Hepatic stellate cell (primary cell): ENCODE data around the gene SH2D6.
"Not testable (repeated sequence)": the region's sequence is repeated elsewhere in the genome, so short reads cannot be mapped to it uniquely, and the experiment has no call there.

Experiments
- DNase-seq: peaks from one replicate; pipeline ENCODE4 v3.0.0; 2011; ENCODE audit warnings: low spot score

Gene SH2D6

GRCh38 chr2:85470850-85471800, 52.6 kb downstream of the SH2D6 start:
- DNase-seq = peak; percentile 28

GRCh38 chr2:85472261-85472660, 53.7 kb downstream of the SH2D6 start:
- no peak for DNase-seq

- DNase-seq = no peak
These were observed 57.4 kb downstream of the SH2D6 start for GRCh38 chr2:85475799-85476490.

DNA sequence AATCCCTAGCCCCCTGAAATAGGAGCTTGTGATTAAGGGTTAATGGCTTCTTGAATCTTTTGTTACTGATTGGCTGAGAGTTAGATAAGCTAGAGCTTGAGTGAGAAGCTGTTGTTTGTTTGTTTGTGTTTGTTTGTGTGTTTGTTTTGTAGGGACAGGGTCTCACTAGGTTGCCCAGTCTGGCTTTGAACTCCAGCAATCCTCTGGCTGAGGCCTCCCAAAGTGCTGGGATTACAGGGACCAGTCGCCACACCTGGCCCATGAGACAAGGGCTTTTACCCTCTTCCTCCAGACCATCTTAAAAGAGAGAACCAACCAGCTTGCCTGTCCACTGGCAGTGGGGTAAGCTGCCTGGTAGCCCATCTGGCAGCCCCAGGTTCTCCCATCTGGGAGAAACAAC, 58.1 kb downstream of the SH2D6 start:
- no peak for DNase-seq

GRCh38 chr2:85477884-85478283, 59.4 kb downstream of the SH2D6 start:
- no peak for DNase-seq

DNA sequence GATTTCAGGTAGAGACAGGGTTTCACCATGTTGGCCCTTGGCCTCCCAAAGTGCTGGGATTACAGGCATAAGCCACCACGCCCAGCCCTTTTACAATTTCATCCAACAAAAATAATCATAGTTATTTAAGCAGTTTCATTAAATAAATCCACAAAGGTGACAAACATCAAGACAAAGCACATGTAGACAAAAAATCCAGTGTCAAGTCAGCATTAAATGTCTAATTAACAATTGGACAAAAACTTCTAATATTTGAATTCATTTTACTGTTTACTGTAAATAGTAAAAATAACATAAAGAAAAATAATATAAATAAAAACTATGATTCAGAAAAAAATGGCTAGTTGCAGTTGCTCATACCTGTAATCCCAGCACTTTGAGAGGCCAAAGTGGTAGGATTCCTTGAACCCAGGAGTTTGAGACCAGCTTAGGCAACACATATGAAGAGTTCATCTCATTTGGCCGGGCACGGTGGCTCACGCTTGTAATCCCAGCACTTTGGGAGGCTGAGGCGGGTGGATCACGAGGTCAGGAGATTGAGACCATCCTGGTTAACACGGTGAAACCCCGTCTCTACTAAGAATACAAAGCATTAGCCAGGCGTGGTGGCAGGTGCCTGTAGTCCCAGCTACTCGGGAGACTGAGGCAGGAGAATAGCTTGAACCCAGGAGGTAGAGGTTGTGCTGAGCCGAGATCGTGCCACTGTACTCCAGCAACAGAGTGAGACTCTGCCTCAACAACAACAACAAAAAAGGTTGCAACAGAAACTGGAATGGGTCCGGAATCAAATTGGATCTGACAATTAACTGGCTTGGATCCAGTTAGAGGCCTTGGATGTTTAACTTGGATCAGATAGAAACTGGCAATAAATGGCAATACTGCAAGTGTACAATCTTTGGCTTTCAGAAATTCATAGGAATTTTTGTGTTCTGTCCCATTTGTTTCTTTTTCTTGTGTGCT, 63.6 kb downstream of the SH2D6 start:
- no peak for DNase-seq

DNA sequence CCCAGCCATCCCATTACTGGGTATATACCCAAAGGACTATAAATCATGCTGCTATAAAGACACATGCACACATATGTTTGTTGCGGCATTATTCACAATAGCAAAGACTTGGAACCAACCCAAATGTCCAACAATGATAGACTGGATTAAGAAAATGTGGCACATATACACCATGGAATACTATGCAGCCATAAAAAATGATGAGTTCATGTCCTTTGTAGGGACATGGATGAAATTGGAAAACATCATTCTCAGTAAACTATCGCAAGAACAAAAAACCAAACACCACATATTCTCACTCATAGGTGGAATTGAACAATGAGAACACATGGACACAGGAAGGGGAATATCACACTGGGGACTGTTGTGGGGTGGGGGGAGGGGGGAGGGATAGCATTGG, 66.1 kb downstream of the SH2D6 start:
- not testable (repeated sequence) for DNase-seq

DNA sequence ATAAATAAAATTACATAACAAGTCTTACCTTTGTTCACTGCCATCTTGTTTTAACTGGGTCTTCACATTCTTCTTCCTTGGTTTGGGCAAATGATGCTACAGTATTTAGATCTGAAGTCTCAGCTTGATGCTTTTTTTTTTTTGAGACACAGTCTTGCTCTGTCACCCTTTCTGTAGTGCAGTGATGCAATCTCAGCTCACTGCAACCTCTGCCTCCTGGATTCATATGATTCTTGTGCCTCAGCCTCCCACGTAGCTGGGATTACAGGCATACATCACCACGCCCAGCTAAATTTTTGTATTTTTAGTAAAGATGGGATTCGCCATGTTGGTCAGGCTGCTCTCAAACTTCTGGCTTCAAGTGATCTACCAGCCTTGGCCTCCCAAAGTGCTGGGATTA, 67.3 kb downstream of the SH2D6 start:
- no peak for DNase-seq
